ENCODE measurements around the gene DIAPH3.

The DIAPH3 gene

DNA sequence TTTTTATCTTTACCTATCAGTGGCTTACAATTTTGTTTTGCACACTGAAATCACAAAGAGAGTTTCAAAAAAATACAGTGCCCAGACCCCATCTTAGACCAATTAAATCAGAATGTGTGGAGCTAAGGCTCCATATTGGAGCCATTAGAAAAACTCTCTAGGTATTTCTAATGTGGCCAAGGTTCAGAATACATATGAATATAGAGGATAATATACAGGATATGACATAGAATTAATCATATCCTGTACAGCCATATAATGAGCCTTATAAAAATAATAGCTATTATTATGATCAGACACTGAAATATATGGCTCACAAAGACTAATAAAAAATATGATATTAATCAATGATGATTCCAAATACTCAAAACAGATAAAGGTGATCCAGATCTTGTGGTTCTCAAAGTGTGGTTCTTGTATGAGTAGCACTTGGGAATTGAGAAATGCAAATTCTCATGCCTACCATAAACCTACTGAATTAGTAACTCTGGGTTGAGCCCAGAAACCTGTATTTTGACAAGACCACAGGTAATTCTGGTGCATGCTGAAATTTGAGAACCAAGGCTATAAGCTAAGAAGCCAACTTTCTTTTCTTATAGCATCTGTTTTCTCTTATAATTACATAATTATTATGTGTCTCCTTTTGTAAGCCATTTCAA is 408.0 kb downstream of the DIAPH3 start:
- DNase-seq, result no peak

DNA sequence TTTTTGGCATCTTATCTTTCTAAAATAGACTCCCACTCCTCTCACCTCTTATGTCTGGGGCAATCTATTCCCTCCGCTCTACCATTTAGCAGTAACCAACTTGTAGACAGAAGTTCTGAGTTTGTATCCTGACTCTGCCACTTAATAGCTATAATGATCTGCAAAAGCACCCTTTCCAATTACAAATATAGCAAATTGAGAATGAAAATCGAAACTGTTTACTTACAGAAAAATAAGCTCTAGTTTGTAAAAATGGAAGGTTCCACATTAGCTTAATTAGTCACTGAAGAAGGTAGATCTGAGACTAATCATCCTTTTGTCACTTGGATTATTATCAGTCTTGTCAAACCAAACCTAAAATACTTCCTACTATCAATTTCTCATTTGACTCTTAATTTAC is 409.3 kb downstream of the DIAPH3 start:
- DNase-seq, result no peak

DNA sequence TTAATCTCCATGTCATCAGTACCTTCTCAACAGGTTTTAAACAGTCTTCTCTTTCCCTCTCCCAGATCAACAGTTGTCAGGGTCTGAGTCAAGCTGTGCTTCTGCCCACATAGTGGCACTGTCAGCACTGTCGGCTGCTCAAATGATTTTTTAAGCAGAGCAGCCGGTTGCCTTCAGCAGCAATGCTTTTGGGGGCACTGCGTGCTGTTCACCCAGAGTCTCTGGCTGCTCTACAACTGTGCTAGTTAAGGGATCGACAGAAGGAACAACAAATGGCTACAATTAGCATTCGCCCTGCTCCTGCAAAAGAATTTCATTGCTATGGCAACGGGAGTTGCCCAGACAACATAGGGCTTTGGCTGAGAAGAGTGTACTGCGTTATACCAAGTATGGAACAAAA is 412.9 kb downstream of the DIAPH3 start:
- no peak for DNase-seq

DNA sequence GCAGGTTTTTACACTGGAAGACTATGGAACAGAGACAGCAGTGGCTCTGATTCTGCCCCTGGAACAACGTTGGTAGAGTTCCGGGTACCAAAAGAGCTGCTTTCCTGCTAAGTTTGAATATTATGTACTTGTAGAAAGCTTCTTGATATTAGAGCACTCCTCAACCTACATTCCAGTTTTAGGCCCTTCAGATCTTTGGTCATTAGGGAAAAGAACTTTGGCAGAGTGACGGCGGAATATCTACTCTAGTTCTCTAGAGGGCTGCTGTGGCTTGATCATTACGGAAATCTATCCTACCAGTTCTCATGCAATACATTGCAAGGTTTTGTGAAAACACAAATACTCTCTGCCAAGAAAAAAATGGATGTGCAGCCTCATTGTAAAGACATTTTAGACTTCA is 415.7 kb downstream of the DIAPH3 start:
- DNase-seq, result no peak

DNA sequence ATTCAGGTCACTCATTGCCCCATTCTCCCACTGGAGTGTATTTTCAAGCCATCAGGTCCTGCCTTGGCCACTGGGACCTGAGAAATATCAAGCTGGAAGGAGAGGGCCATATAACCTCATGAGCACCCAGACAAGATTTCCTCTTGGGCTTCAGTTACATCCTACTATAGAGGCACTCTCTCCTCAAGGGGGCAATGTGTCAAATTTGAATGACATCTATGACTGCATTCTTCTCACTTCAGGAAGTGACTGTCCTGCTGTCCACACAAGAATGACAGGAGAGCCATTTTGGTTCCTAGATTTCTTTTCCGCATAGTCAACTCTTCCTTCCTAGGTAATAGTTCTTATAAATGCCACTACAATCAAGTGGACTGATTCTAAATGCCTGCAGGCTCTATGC is 416.2 kb downstream of the DIAPH3 start:
- DNase-seq, result no peak

DNA sequence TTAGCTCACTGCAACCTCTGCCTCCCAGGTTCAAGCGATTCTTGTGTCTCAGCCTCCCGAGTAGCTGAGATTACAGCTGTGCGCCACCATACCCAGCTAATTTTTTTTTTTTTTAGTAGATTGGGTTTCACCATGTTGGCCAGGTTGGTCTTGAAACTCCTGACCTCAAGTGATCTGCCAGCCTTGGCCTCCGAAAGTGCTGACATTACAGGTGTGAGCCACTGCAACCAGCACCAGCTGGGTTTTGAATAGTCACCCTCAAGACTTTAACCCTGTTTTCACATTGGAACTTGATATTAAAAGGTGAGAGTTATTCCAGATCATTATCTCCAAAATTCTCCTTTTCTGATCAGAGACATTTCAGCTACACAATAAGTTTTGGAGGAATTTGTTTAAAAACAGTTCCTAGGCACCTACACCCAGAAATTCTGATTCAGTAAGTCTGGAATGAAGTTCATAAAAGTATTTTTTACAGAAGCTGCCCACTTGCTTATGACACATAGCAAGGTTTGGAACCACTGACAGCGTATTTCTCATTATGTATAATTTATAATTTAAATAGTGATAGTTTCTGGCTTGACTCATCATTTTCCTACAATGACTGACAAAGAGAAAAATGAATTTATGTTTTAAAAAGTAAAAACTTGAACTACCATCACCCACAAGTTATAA is 417.3 kb downstream of the DIAPH3 start:
- DNase-seq, result no peak

DNA sequence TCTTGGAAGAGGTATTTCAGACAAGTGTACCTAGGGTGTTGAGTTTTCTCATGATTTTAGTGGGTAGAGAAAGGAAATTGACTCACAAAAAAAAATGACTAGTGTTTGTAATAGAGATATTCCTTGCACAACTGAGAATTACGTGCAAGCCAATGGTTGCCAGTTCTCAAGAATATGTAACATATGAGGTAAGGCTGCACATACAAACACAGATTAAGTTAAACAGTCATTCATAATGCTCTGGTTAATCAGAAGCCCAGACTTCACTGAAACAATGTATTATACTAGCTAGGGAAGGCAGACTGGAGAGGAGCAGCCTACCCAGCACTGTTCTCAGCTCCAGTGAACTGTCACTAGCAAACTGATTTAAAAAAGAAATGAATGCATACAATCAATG is 418.3 kb downstream of the DIAPH3 start:
- DNase-seq, result no peak

DNA sequence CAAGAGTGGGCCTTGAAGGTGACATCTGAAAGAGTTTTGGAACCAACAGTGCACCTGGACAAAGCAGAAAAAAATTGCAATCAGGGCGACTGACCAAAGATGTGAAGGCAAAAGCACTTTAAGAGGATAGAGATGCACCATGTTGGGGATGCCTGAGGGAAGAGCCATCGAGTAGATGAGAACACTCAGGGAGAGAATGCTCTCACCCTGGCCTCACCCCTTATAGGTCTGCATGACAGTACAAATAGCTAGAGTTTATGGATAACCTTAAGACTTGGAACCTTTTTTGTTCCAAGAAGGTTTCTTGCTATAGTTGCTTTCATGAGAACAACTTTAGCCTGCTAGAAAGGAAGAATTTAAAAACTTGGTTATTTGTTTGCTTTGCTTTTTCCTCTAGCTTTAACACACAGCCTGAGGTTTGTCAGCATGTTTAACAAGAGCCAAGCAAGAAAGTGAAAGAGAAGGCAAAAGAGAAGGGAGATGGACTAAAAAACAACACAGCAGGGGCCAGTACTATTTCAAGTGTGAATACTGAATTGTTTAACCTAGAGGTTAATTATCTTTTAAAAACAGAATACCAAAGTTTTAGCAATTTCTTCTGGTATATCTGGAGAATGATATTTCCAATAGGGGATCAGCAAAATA is 418.9 kb downstream of the DIAPH3 start:
- no peak for DNase-seq

DNA sequence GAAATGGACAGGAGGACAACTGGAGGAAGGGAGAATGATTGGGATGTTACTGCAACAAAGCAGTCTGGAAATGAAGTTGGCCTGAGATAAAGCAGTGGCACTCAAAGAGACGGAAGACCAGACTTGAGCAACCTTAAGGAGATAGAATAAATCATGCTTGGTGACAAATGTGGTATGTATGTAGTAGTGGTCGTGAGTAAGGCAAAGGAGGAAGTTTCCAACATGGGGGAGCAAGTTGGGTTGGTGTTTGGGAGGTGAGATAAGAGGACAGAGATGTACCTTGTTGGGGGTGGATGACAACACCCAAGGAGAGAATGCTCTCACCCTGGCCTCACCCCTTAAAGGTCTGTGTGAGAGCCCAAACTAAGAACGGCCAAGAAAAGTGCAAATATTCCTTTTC is 420.5 kb downstream of the DIAPH3 start:
- no peak for DNase-seq

DNA sequence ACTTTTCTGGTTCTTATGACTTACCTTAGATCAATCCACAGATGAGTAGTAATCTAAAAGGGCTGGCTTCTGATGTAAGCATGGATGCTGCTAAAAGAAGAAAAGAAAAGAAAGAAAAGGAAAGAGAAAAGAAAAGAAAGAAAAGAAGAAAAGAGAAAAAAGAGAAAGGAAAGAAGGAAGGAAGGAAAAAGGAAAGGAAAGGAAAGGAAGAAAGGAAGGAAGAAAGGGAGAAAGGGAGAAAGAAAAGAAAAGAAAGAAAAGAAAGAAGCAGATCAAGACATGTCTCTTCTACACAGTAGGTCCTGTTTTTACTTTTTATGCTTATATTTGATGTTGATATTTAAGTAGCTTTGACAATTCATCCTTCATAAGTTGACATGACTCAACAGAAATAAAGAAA is 421.3 kb downstream of the DIAPH3 start:
- DNase-seq, result no peak

DNA sequence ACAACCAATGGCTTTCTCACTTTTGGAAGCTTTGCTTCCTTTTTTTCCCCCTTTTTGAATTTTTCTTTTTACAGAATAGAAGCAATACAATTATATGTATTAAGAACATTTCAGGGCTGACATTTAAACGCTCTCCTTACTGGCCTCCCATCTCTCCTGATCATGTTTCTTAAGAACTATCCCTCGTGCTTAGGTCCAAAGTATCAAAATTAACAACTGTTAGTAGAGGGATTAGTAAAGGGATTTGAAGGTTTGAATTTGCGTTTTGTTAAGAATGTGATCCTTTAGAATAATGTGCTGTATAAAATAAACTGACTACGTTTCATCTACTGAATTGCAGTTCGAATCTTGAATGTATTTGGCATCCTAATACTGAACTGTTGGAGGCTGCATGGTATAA is 424.8 kb downstream of the DIAPH3 start:
- DNase-seq, result no peak

DNA sequence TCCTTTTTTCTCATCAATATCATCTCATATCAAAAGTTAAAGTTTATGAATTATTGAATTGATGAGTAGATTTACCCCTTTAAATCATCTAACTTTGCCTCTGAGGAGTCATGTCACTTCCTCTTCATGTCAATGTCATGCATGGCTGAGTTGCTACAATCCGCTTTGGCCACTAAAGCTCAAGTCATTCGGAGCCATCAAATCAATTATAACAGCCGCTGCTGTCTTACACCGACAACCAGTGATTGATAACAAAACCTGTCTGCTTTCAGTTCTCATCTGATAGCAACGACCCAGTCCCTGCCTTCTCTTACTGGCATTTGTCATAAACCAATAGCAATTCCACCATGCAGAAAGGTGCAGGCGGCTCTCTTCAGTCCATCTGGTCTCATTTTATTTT is 429.3 kb downstream of the DIAPH3 start:
- DNase-seq, result no peak

DNA sequence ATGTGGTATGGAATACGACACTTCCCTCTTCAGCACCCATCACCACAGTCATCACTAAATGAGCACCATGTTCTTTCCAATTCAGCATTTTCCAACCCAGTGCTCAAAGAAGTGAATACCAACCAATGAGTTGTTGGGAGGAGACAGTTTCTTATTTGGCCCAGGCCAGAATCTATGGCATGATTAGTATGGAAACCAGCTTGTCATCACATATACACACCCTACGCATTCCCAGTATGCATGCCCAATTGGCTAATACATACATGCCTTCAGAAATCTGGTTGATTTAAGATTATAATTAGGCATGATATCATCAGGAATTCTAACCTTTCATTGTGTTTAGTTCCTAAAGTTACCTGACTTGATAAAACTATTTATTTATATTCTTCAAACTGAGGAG is 430.0 kb downstream of the DIAPH3 start:
- DNase-seq, result no peak

DNA sequence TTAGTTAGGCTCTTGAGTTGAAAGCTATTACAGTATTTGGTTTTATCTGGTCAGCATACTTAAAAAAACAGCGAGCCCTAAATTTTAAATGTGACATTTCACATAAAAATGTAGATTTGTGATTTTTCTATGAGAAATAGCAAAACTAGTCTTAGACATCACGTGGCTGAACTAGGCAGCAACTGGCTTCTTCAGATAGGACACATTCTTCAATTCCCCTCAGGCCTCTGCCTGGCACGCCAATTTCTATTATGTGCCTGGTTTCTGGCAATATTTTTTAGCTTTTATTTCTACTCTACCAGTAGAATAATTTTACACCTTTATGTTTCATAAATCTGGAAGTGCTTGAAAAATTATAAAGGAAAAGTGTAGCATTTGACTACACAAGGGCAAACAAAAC is 433.7 kb downstream of the DIAPH3 start:
- DNase-seq, result no peak

DNA sequence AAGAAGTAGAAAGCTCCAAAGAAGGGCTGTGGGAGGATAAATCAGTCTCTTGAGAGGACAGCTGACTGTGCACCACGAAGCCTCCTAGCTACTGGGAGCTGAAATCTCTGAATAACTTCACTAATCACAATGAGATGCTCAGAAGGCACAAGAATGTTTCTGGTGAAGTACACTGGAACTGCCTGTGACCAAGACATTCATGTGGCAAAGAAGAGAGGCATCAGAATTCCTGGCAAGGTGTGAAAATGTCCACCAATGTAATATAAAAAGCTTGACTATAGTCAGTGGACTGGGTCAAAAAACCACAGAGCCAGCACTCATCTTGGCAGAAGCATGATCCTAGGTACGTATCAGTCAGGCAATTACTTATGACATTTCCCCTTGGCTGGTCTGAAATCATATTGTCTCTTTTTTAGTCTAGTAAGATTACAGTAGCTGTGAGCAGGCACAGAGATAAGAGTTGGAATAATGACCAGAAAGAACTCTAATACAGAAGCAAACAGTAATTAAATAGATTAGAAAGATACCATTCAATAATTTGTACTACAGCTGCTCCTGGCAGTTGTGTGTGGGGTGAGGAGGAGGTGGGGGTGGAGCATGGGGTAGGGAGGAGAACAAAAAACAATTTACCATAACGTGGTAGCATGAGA is 434.7 kb downstream of the DIAPH3 start:
- no peak for DNase-seq

DNA sequence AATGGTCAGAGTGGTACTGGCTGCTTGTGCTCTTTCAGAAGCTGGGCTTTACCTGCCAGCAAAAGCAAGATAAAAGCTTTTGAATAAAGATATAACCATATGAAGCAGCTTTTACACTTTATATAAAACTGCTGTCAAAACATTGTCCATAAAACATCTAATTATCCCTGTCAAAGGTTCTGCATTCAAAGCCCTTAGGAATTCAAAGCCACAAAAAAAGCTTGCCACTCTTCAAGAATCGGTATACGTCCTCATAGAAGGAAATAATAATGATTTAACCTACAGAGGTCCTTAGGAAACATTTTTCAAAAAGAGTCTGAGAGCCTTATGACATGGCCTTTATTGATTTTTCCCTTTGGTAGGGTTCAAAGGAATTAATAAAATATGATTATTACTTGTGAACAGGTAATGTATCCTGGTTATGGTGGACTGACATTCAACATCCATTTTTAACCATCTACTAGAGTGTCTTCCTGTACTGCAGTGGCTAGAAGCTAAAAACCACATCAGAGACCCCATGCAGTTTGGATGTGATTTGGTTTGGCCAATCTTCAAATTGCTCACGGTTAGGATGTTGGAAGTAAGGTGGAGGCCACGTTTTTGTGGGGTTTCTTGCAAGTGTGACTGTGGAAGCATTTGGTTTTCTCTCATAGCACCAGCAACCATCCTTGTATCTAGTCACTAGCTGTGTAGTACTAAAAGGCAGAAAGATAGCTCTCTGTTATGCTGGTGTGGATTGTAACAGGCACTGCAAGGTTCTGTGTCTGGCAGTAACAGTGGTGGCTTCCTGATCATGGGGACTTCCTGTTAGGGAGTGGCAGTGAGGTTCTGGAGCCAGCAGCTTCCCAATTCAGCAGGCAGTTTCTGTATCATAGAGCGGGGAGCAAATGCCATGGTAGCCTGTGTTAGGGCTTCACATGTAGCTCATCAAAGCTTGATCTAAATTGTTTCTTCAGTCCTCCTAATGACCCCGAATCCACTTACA is 441.5 kb downstream of the DIAPH3 start:
- DNase-seq, result no peak

DNA sequence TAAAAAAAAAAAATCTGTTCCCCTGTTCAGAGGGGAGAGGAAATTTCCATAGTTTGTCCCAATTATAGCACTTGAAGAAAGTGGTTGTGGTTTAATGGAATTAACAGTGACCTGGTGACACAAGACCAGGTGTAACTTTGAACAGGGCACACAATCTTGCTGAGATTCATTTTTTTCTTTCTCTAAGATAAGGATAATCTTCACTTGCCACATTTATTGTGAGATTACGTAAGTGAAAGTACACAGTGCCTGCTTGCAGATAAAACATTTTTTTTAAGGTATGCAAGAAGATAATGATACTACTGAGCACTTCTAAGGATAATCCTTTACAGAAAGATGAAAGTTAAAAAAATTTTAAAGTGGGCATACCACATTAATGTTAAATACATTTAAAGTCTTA is 448.1 kb downstream of the DIAPH3 start:
- no peak for DNase-seq

DNA sequence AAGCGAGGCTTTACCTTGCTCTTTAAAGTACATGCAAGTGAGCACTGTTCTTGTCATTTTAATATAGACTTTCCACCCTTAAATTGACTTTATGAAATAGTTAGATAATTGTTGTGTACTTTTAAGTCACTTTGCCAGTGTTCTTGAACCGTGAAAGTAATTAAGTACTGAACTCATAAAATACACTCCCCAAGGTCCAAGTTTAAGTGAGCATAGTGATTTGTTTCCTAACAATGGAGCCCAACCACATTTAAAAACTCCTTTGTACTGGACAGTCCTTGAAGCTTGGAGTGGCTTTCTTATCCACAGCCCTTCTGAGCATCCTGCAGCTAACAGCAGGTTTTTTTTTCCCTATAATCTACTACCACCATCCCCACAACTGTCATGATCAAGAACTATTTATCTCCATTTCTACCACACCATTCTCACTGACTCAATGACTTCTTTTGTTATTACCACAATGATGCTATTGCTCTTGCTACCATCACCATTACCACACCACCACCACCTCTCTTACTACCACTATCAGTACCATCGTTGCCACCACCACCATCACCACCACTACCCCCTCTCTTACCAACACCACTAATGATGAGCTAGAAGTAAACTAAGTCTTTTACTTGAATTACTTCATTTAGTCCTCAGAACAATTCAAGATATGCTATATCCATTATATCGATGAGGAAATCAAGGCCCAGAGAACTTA is 452.6 kb downstream of the DIAPH3 start:
- no peak for DNase-seq

DNA sequence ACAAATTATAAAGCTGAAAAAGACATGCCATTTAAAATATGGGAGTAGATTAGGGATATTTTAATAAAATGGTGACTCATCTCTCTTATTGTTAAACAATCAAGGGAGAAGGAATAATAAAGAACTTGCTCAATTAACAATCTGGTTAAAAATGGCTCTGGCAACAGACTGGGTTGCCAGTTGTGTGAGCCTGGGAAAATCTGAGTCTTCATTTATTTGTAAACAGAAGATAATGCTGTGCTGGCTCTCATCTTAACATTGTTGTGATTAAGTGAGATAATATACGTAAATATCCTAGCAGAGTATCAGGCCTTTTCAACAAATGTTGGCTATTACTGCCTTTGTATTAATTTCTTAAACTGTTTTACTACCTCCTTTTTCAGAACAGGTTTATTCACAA is 453.3 kb downstream of the DIAPH3 start:
- no peak for DNase-seq

DNA sequence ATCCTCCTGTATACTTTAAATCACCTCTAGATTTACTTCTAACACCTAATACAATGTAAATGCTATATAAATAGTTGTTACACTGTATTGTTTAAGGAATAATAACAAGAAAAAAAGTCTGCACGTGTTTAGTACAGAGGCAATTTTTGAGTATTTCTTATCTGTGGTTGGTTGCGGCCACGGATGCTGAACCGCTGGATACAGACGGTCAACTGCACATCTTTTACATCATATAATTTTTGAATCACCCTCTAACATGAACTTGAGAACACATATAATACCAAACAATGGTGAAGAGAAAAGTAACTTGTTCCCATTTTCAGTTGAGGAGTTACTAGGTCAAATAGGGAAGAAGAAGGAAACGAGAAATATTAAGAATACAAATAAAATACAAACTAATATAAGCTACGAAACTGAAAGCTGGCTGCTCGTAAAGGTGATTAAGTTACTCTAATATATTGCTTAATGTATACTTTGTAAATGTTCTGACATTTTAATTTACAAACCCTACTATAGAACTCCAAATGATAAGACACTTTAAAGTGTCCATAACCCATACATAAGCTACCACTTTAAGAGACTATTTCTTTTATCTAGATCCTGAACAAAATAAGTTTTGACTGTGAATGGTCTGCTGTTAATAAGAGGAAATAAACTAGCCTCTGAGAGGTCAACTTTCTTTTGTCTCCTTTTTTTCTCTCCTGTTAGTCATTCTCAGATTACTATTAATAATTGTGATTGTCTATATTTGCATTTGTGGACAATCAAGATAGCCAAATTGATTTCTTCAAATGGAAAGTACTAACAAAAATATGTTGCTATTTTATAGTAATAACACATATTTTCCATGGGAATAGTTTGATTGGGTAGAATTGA is 457.4 kb downstream of the DIAPH3 start:
- DNase-seq, result no peak

DNA sequence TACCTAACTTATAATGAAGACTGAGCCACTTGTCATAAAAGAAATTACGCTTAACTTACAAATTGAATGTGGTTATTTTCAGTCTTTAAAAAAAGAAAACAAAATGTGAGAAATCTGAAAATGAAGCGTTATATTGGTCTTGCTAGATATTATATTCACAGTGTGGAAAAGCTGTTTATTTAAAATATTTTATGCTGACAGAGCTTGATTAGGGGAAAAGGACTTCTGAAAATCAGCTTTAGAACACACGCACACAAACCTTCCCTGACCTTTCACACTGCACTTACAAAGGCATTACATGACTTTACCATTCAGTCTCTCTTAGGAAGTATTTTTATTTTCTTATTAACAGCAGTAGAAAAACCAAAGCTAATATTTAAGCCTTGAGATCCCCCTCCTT is 461.5 kb downstream of the DIAPH3 start:
- no peak for DNase-seq
